Suprapubic skin (tissue), 4 donors: Measurements from ENCODE around the gene LPCAT4.

Source experiments
- EP300 ChIP-seq: sonication (generic); formaldehyde crosslinking; IDR thresholded peaks from one replicate; pipeline ENCODE4 v1.6.1; 2017; ENCODE audit warnings: antibody characterized with exemption
- POLR2A ChIP-seq, 2 donors: fragments of 450-650 bp; IDR thresholded peaks; one replicate each; pipeline ENCODE4 v1.6.1; 2017; ENCODE audit warnings: antibody characterized with exemption in 2 of 2, mild to moderate bottlenecking in 2 of 2, moderate library complexity in 2 of 2
- POLR2AphosphoS5 ChIP-seq, 3 donors: sonication (generic); formaldehyde crosslinking; IDR thresholded peaks; one replicate each; pipeline ENCODE4 v1.6.1; 2017; ENCODE audit warnings: antibody characterized with exemption in 3 of 3
- TF ChIP-seq, protein P1 (sequence below), 2 donors: fragments of 200-600 bp in 1 of 2; fragments of 450-650 bp in 1 of 2; sonication (generic) in 1 of 2; IDR thresholded peaks; one replicate each; pipeline ENCODE4 v1.5.1; 2016 to 2019; ENCODE audit warnings: antibody characterized with exemption in 2 of 2, mild to moderate bottlenecking in 1 of 2, moderate library complexity in 1 of 2

DNA sequence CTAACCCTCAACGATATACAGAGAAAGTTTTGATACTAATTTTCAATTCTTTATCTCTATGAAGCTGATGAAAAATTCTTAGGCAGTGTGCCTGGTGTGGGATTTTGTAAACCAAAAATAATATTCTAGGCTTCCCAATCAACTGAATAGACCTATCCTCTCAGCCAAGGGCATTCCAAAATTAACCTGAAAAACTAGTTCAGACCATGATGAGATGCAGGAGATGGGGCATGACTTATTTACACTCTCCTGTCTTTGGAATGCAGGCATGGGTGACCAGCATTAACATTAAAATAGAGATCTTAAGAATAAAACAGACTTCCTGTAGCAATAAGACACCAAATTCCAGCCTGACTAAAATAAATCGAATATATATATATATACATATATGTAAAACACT is 7.8 kb upstream of the LPCAT4 start:
- TF ChIP-seq, protein P1, sequence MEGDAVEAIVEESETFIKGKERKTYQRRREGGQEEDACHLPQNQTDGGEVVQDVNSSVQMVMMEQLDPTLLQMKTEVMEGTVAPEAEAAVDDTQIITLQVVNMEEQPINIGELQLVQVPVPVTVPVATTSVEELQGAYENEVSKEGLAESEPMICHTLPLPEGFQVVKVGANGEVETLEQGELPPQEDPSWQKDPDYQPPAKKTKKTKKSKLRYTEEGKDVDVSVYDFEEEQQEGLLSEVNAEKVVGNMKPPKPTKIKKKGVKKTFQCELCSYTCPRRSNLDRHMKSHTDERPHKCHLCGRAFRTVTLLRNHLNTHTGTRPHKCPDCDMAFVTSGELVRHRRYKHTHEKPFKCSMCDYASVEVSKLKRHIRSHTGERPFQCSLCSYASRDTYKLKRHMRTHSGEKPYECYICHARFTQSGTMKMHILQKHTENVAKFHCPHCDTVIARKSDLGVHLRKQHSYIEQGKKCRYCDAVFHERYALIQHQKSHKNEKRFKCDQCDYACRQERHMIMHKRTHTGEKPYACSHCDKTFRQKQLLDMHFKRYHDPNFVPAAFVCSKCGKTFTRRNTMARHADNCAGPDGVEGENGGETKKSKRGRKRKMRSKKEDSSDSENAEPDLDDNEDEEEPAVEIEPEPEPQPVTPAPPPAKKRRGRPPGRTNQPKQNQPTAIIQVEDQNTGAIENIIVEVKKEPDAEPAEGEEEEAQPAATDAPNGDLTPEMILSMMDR (IDR thresholded peaks at IDR 0.05): no peak
- TF ChIP-seq POLR2AphosphoS5 (IDR thresholded peaks at IDR 0.05): no peak
- TF ChIP-seq POLR2A (IDR thresholded peaks at IDR 0.05): no peak
- no peak for TF ChIP-seq EP300
